OCI-LY7 (cell line): ENCODE data around the gene FAIM2.

Experiments used
- CTCF ChIP-seq: fragments of 200-600 bp; sonication (generic); conservative IDR thresholded peaks from 2 replicates; pipeline ENCODE4 v1.5.1; 2014; ENCODE audit warnings: mild to moderate bottlenecking, antibody characterized with exemption, low read length, moderate library complexity, mixed read lengths
- EZH2phosphoT487 ChIP-seq: fragments of 200-600 bp; sonication (generic); IDR thresholded peaks from 2 replicates; pipeline ENCODE4 v1.6.1; 2018; ENCODE audit warnings: low read depth, borderline replicate concordance, mild to moderate bottlenecking, mixed run types, antibody characterized with exemption, low read length, moderate library complexity, mixed read lengths

GRCh38 chr12:49895773-49896172, 7.9 kb downstream of the FAIM2 start:
- TF ChIP-seq CTCF (no peak), EZH2phosphoT487 (no peak)
